HEK293T (cell line): ENCODE results near the gene SNRPB2.

ENCODE experiments used
- CTCF ChIA-PET: fragments of 350-600 bp; formaldehyde crosslinking; extraction: SDS; loops from one replicate; lab custom pipeline; 2021; ENCODE audit warnings: antibody characterized with exemption, inconsistent platforms; lab: Yijun Ruan, JAX
- POLR2A ChIA-PET: fragments of 350-600 bp; formaldehyde crosslinking; extraction: SDS; loops from one replicate; lab custom pipeline; 2020; ENCODE audit warnings: antibody characterized with exemption, inconsistent platforms; lab: Yijun Ruan, JAX
- DNase-seq: peaks from one replicate; pipeline ENCODE4 v3.0.0; 2012; ENCODE audit warnings: mixed read lengths; ENCODE audit errors: extremely low spot score
- ARNT ChIP-seq: fragments of 450-650 bp; IDR thresholded peaks from 2 replicates; pipeline ENCODE4 v1.6.1; 2017; ENCODE audit warnings: mild to moderate bottlenecking
- BHLHE40 ChIP-seq: fragments of 450-650 bp; IDR thresholded peaks from 2 replicates; pipeline ENCODE4 v1.6.1; 2016; ENCODE audit warnings: mild to moderate bottlenecking, moderate library complexity, borderline replicate concordance
- CTBP1 ChIP-seq: fragments of 450-650 bp; IDR thresholded peaks from 2 replicates; pipeline ENCODE4 v1.6.1; 2016; ENCODE audit warnings: borderline replicate concordance
- ELF4 ChIP-seq: fragments of 450-650 bp; IDR thresholded peaks from 2 replicates; pipeline ENCODE4 v1.6.1; 2017; ENCODE audit warnings: antibody characterized with exemption
- FOXA1 ChIP-seq: fragments of 450-650 bp; IDR thresholded peaks from 2 replicates; pipeline ENCODE4 v1.6.1; 2016; ENCODE audit warnings: mild to moderate bottlenecking
- FOXK2 ChIP-seq: fragments of 450-650 bp; IDR thresholded peaks from 2 replicates; pipeline ENCODE4 v1.6.1; 2016; ENCODE audit warnings: mild to moderate bottlenecking
- FOXM1 ChIP-seq: fragments of 450-650 bp; IDR thresholded peaks from 2 replicates; pipeline ENCODE4 v1.6.1; 2017; ENCODE audit warnings: mild to moderate bottlenecking, borderline replicate concordance
- HDGF ChIP-seq: fragments of 450-650 bp; IDR thresholded peaks from 2 replicates; pipeline ENCODE4 v1.6.1; 2017; ENCODE audit warnings: antibody characterized with exemption, borderline replicate concordance
- L3MBTL2 ChIP-seq: fragments of 450-650 bp; conservative IDR thresholded peaks from 2 replicates; pipeline ENCODE4 v1.6.1; 2016; ENCODE audit warnings: mild to moderate bottlenecking
- LEF1 ChIP-seq: fragments of 450-650 bp; IDR thresholded peaks from 2 replicates; pipeline ENCODE4 v1.6.1; 2017; ENCODE audit warnings: mild to moderate bottlenecking, borderline replicate concordance
- NFRKB ChIP-seq: fragments of 450-650 bp; IDR thresholded peaks from 2 replicates; pipeline ENCODE4 v1.6.1; 2016; ENCODE audit warnings: mild to moderate bottlenecking, moderate library complexity
- PKNOX1 ChIP-seq: fragments of 450-650 bp; IDR thresholded peaks from 2 replicates; pipeline ENCODE4 v1.6.1; 2016
- SP1 ChIP-seq: fragments of 450-650 bp; IDR thresholded peaks from 2 replicates; pipeline ENCODE4 v1.6.1; 2017
- SUZ12 ChIP-seq: fragments of 450-650 bp; IDR thresholded peaks from 2 replicates; pipeline ENCODE4 v1.6.1; 2016; ENCODE audit warnings: mild to moderate bottlenecking
- TARDBP ChIP-seq: fragments of 450-650 bp; IDR thresholded peaks from 2 replicates; pipeline ENCODE4 v1.6.1; 2016
- ZNF384 ChIP-seq: fragments of 450-650 bp; IDR thresholded peaks from 2 replicates; pipeline ENCODE4 v1.6.1; 2016

Gene SNRPB2

GRCh38 chr20:16692442-16692841, 37.4 kb upstream of the SNRPB2 start:
- POLR2A ChIA-PET, result no interaction called here

GRCh38 chr20:16693278-16693677, 36.5 kb upstream of the SNRPB2 start:
- no peak for TF ChIP-seq SP1
- no peak for TF ChIP-seq FOXM1
- TF ChIP-seq ARNT, result no peak
- TF ChIP-seq LEF1, result no peak
- no peak for TF ChIP-seq FOXK2
- no peak for TF ChIP-seq L3MBTL2
- no peak for TF ChIP-seq TARDBP
- no peak for TF ChIP-seq FOXA1
- no peak for TF ChIP-seq HDGF
- TF ChIP-seq SUZ12, result no peak
- TF ChIP-seq ZNF384, result no peak
- TF ChIP-seq ELF4, result no peak
- TF ChIP-seq CTBP1, result no peak
- no peak for TF ChIP-seq NFRKB
- no peak for TF ChIP-seq BHLHE40
- no peak for TF ChIP-seq PKNOX1
- no peak for DNase-seq
- POLR2A ChIA-PET, result no interaction called here
- CTCF ChIA-PET, result no interaction called here

More at GRCh38 chr20:16692442-16692841, 37.4 kb upstream of the SNRPB2 start:
- no peak for TF ChIP-seq FOXA1
- no peak for TF ChIP-seq PKNOX1
- TF ChIP-seq LEF1, result no peak
- TF ChIP-seq ZNF384, result no peak
- TF ChIP-seq CTBP1, result no peak
- no peak for TF ChIP-seq L3MBTL2
- TF ChIP-seq TARDBP, result no peak
- TF ChIP-seq ARNT, result no peak
- DNase-seq, result no peak
- CTCF ChIA-PET, result no interaction called here

- ChIA-PET POLR2A (no interaction called here), CTCF (no interaction called here)
- TF ChIP-seq FOXM1 (no peak), L3MBTL2 (no peak), ELF4 (no peak), ARNT (no peak), SP1 (no peak), FOXK2 (no peak), FOXA1 (no peak), HDGF (no peak), LEF1 (no peak), ZNF384 (no peak), BHLHE40 (no peak)
- no peak for DNase-seq
These were observed 35.7 kb upstream of the SNRPB2 start for GRCh38 chr20:16694161-16694560.

- no peak for DNase-seq
- ChIA-PET CTCF (no interaction called here), POLR2A (no interaction called here)
- TF ChIP-seq BHLHE40, result no peak
- no peak for TF ChIP-seq SP1
- TF ChIP-seq PKNOX1, result no peak
- TF ChIP-seq ELF4, result no peak
- TF ChIP-seq FOXM1, result no peak
- no peak for TF ChIP-seq FOXA1
- no peak for TF ChIP-seq FOXK2
- no peak for TF ChIP-seq ARNT
- TF ChIP-seq CTBP1, result no peak
- no peak for TF ChIP-seq LEF1
- TF ChIP-seq TARDBP, result no peak
- no peak for TF ChIP-seq SUZ12
- no peak for TF ChIP-seq ZNF384
- TF ChIP-seq HDGF, result no peak
- no peak for TF ChIP-seq NFRKB
- no peak for TF ChIP-seq L3MBTL2
These were observed 34.2 kb upstream of the SNRPB2 start for GRCh38 chr20:16695628-16696027.

- TF ChIP-seq FOXM1 (no peak), FOXK2 (no peak), L3MBTL2 (no peak), SP1 (no peak), HDGF (no peak), ELF4 (no peak), SUZ12 (no peak), ARNT (no peak), NFRKB (no peak), TARDBP (no peak), LEF1 (no peak), FOXA1 (no peak), CTBP1 (no peak), ZNF384 (no peak), PKNOX1 (no peak), BHLHE40 (no peak)
- CTCF ChIA-PET, result interaction anchor here (2.2 kb wide), 1 partner anchor 62 kb away, joined by 6 read pairs; no protein-coding TSS in a partner anchor
- DNase-seq, result no peak
- POLR2A ChIA-PET, result no interaction called here
These were observed 30.5 kb upstream of the SNRPB2 start for GRCh38 chr20:16699293-16699692.

GRCh38 chr20:16701296-16701695, 28.5 kb upstream of the SNRPB2 start:
- CTCF ChIA-PET, result no interaction called here
- POLR2A ChIA-PET, result no interaction called here
- TF ChIP-seq LEF1, result no peak
- TF ChIP-seq BHLHE40, result no peak
- TF ChIP-seq FOXA1, result no peak
- no peak for TF ChIP-seq SUZ12
- no peak for TF ChIP-seq L3MBTL2
- no peak for TF ChIP-seq PKNOX1
- no peak for TF ChIP-seq FOXM1
- TF ChIP-seq NFRKB, result no peak
- TF ChIP-seq HDGF, result no peak
- no peak for TF ChIP-seq CTBP1
- no peak for TF ChIP-seq ZNF384
- TF ChIP-seq ELF4, result no peak
- TF ChIP-seq FOXK2, result no peak
- no peak for TF ChIP-seq TARDBP
- no peak for TF ChIP-seq SP1
- TF ChIP-seq ARNT, result no peak
- DNase-seq, result peak; percentile 18
